HG03095 (cell line): ENCODE data around the gene BCAR3.
"Not testable (repeated sequence)": the region's sequence is repeated elsewhere in the genome, so short reads cannot be mapped to it uniquely, and the experiment has no call there.

Experiments
- ATAC-seq: cut with Tn5 transposase; IDR thresholded peaks from one replicate; pipeline ENCODE4 v1.9.1; 2021; ENCODE audit warnings: moderate library complexity; ENCODE audit not compliant: unreplicated experiment

Gene BCAR3

GRCh38 chr1:93670141-93670540 is 11.5 kb downstream of the BCAR3 start:
- no peak for ATAC-seq

GRCh38 chr1:93669369-93669768 is 12.3 kb downstream of the BCAR3 start:
- ATAC-seq: no peak

GRCh38 chr1:93668951-93669350 is 12.7 kb downstream of the BCAR3 start:
- ATAC-seq: no peak

GRCh38 chr1:93668121-93668520 is 13.5 kb downstream of the BCAR3 start:
- no peak for ATAC-seq

- no peak for ATAC-seq
These were observed 14.0 kb downstream of the BCAR3 start for GRCh38 chr1:93667642-93668041.

- no peak for ATAC-seq
These were observed 14.8 kb downstream of the BCAR3 start for GRCh38 chr1:93666613-93667384.

- no peak for ATAC-seq
These were observed 16.6 kb downstream of the BCAR3 start for GRCh38 chr1:93665015-93665414.

- no peak for ATAC-seq
These were observed 18.4 kb downstream of the BCAR3 start for GRCh38 chr1:93663208-93663614.

- no peak for ATAC-seq
These were observed 19.0 kb downstream of the BCAR3 start for GRCh38 chr1:93662481-93663207.

- ATAC-seq: no peak
These were observed 19.7 kb downstream of the BCAR3 start for GRCh38 chr1:93661829-93662474.

GRCh38 chr1:93661341-93661740 is 20.3 kb downstream of the BCAR3 start:
- not testable (repeated sequence) for ATAC-seq

- no peak for ATAC-seq
These were observed 21.7 kb downstream of the BCAR3 start for GRCh38 chr1:93659822-93660503.

- ATAC-seq: no peak
These were observed 23.4 kb downstream of the BCAR3 start for GRCh38 chr1:93658188-93658587.

- ATAC-seq: no peak
These were observed 25.1 kb downstream of the BCAR3 start for GRCh38 chr1:93656491-93656890.

- no peak for ATAC-seq
These were observed 28.0 kb downstream of the BCAR3 start for GRCh38 chr1:93653656-93654055.

- no peak for ATAC-seq
These were observed 29.2 kb downstream of the BCAR3 start for GRCh38 chr1:93652323-93652949.

GRCh38 chr1:93651695-93652094 is 29.9 kb downstream of the BCAR3 start:
- no peak for ATAC-seq

- not testable (repeated sequence) for ATAC-seq
These were observed 31.5 kb downstream of the BCAR3 start for GRCh38 chr1:93650159-93650558.

- no peak for ATAC-seq
These were observed 32.4 kb downstream of the BCAR3 start for GRCh38 chr1:93649231-93649630.

- ATAC-seq: no peak
These were observed 33.0 kb downstream of the BCAR3 start for GRCh38 chr1:93648656-93649055.

- ATAC-seq: no peak
These were observed 40.1 kb downstream of the BCAR3 start for GRCh38 chr1:93641527-93641926.
